ENCODE results near the gene CAMSAP1.

Gene CAMSAP1

DNA sequence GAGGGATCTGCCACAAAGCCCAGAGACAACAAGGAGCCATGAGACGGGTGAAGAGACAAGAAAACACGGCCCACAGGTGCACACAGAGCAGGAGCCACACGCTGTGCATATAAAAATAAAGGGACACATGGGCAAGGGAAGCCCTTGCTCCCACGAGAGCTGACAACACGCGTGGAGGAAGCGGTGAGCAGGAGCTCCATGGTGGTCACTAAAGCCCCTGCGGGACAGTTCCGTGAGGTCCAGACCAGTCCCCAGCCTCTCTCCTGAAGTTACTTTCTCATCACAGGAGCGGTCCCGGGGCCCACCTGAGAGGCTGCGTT lies 90.7 kb downstream of the CAMSAP1 start:
- no peak for TF ChIP-seq TCF4 (CRISPR knock-in tag; IDR thresholded peaks at IDR 0.05; ENCODE audit: borderline replicate concordance)
- no peak for TF ChIP-seq ESRRG (CRISPR knock-in tag; IDR thresholded peaks at IDR 0.05)
- TF ChIP-seq TOX (CRISPR knock-in tag; IDR thresholded peaks at IDR 0.05; ENCODE audit: borderline replicate concordance) = no peak
- TF ChIP-seq OSR1 (CRISPR knock-in tag; IDR thresholded peaks at IDR 0.05) = no peak
- no peak for TF ChIP-seq ZFP30 (CRISPR knock-in tag; IDR thresholded peaks at IDR 0.05)
- no peak for TF ChIP-seq GLIS3 (CRISPR knock-in tag; IDR thresholded peaks at IDR 0.05)
- TF ChIP-seq, protein P1, sequence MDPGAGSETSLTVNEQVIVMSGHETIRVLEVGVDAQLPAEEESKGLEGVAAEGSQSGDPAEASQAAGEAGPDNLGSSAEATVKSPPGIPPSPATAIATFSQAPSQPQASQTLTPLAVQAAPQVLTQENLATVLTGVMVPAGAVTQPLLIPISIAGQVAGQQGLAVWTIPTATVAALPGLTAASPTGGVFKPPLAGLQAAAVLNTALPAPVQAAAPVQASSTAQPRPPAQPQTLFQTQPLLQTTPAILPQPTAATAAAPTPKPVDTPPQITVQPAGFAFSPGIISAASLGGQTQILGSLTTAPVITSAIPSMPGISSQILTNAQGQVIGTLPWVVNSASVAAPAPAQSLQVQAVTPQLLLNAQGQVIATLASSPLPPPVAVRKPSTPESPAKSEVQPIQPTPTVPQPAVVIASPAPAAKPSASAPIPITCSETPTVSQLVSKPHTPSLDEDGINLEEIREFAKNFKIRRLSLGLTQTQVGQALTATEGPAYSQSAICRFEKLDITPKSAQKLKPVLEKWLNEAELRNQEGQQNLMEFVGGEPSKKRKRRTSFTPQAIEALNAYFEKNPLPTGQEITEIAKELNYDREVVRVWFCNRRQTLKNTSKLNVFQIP (CRISPR knock-in tag; IDR thresholded peaks at IDR 0.05; ENCODE audit: borderline replicate concordance, low read depth) = no peak
- TF ChIP-seq, protein P2, sequence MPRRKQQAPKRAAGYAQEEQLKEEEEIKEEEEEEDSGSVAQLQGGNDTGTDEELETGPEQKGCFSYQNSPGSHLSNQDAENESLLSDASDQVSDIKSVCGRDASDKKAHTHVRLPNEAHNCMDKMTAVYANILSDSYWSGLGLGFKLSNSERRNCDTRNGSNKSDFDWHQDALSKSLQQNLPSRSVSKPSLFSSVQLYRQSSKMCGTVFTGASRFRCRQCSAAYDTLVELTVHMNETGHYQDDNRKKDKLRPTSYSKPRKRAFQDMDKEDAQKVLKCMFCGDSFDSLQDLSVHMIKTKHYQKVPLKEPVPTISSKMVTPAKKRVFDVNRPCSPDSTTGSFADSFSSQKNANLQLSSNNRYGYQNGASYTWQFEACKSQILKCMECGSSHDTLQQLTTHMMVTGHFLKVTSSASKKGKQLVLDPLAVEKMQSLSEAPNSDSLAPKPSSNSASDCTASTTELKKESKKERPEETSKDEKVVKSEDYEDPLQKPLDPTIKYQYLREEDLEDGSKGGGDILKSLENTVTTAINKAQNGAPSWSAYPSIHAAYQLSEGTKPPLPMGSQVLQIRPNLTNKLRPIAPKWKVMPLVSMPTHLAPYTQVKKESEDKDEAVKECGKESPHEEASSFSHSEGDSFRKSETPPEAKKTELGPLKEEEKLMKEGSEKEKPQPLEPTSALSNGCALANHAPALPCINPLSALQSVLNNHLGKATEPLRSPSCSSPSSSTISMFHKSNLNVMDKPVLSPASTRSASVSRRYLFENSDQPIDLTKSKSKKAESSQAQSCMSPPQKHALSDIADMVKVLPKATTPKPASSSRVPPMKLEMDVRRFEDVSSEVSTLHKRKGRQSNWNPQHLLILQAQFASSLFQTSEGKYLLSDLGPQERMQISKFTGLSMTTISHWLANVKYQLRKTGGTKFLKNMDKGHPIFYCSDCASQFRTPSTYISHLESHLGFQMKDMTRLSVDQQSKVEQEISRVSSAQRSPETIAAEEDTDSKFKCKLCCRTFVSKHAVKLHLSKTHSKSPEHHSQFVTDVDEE (CRISPR knock-in tag; IDR thresholded peaks at IDR 0.05) = no peak
- TF ChIP-seq, protein P3, sequence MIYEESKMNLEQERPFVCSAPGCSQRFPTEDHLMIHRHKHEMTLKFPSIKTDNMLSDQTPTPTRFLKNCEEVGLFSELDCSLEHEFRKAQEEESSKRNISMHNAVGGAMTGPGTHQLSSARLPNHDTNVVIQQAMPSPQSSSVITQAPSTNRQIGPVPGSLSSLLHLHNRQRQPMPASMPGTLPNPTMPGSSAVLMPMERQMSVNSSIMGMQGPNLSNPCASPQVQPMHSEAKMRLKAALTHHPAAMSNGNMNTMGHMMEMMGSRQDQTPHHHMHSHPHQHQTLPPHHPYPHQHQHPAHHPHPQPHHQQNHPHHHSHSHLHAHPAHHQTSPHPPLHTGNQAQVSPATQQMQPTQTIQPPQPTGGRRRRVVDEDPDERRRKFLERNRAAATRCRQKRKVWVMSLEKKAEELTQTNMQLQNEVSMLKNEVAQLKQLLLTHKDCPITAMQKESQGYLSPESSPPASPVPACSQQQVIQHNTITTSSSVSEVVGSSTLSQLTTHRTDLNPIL (CRISPR knock-in tag; IDR thresholded peaks at IDR 0.05; ENCODE audit: low read depth) = no peak
- TF ChIP-seq ZNF565 (CRISPR knock-in tag; conservative IDR thresholded peaks at IDR 0.05; ENCODE audit: low read depth) = no peak
- no peak for TF ChIP-seq PPARA (CRISPR knock-in tag; IDR thresholded peaks at IDR 0.05; ENCODE audit: borderline replicate concordance)
- no peak for TF ChIP-seq ZC3H10 (CRISPR knock-in tag; IDR thresholded peaks at IDR 0.05)
- no peak for TF ChIP-seq CSDC2 (CRISPR knock-in tag; IDR thresholded peaks at IDR 0.05)
- TF ChIP-seq ZNF70 (CRISPR knock-in tag; IDR thresholded peaks at IDR 0.05) = no peak
- TF ChIP-seq BACH2 (CRISPR knock-in tag; IDR thresholded peaks at IDR 0.05; ENCODE audit: borderline replicate concordance) = no peak
- no peak for ATAC-seq

DNA sequence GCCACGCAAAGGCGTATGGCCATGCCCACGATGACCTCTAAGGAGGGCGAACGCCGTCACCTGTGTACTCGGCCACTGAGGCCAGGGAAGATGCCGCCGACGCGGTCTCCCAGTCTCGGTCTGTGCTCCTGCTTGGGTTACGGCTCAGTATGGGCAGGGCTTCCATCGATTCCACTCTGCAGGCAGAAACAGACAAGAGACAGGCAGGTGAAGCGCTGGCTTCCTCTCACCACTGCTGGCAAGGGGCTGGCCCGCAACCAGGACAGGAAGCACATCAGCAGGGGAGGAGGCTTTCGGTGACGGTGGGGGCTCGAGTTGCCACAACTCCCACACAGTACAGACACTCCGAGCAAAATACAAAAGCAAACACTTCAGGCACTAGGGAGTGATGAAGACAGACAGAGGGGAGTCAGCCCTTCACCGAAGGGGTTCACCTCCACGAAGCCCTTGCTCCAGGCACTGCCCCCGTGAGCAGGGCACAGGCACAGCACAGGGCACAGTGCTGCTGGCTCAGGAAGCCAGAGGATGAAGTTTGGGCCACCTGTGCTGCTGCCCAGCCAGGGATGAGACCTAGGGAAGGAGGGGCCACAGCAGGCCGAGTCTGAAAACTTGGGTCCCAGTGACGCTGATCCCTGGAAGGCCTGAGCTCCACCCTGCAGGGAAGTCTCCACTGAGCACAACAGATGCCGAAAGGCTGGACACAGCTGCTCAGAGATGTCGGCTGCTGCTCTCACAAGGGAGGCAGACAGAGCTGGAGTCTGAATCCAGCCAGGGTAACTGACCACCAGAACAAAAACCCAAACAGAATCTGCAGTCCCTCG lies 91.3 kb downstream of the CAMSAP1 start:
- no peak for ATAC-seq
- TF ChIP-seq, protein P2 (CRISPR knock-in tag; IDR thresholded peaks at IDR 0.05) = no peak
- TF ChIP-seq BACH2 (CRISPR knock-in tag; IDR thresholded peaks at IDR 0.05; ENCODE audit: borderline replicate concordance) (no peak), ZC3H10 (CRISPR knock-in tag; IDR thresholded peaks at IDR 0.05) (no peak), TOX (CRISPR knock-in tag; IDR thresholded peaks at IDR 0.05; ENCODE audit: borderline replicate concordance) (no peak), ZNF565 (CRISPR knock-in tag; conservative IDR thresholded peaks at IDR 0.05; ENCODE audit: low read depth) (no peak), GLIS3 (CRISPR knock-in tag; IDR thresholded peaks at IDR 0.05) (no peak), CSDC2 (CRISPR knock-in tag; IDR thresholded peaks at IDR 0.05) (no peak), ESRRG (CRISPR knock-in tag; IDR thresholded peaks at IDR 0.05) (no peak), ZNF70 (CRISPR knock-in tag; IDR thresholded peaks at IDR 0.05) (no peak), ZNF8 (CRISPR knock-in tag; IDR thresholded peaks at IDR 0.05) (no peak)
- TF ChIP-seq, protein P4, sequence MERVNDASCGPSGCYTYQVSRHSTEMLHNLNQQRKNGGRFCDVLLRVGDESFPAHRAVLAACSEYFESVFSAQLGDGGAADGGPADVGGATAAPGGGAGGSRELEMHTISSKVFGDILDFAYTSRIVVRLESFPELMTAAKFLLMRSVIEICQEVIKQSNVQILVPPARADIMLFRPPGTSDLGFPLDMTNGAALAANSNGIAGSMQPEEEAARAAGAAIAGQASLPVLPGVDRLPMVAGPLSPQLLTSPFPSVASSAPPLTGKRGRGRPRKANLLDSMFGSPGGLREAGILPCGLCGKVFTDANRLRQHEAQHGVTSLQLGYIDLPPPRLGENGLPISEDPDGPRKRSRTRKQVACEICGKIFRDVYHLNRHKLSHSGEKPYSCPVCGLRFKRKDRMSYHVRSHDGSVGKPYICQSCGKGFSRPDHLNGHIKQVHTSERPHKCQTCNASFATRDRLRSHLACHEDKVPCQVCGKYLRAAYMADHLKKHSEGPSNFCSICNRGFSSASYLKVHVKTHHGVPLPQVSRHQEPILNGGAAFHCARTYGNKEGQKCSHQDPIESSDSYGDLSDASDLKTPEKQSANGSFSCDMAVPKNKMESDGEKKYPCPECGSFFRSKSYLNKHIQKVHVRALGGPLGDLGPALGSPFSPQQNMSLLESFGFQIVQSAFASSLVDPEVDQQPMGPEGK (CRISPR knock-in tag; IDR thresholded peaks at IDR 0.05; ENCODE audit: borderline replicate concordance) = no peak
- TF ChIP-seq, protein P3 (CRISPR knock-in tag; IDR thresholded peaks at IDR 0.05; ENCODE audit: low read depth) = no peak
- TF ChIP-seq, protein P1 (CRISPR knock-in tag; IDR thresholded peaks at IDR 0.05; ENCODE audit: borderline replicate concordance, low read depth) = no peak

Measured in SK-N-SH treated with all-trans-retinoic acid at 6 μM for 48 hours (cell line).